AG10803 (cell line): ENCODE data around the gene TANK.
A peak's percentile ranks its signal among the peaks of the same experiment; 100 is the strongest.

Source experiments
- DNase-seq: peaks from one replicate; pipeline ENCODE4 v3.0.0; 2010; ENCODE audit warnings: low read depth
- H3K4me3 ChIP-seq: 2 replicates; pipeline ENCODE4 v1.5.1; 2011; ENCODE audit warnings: mild to moderate bottlenecking, low read length, control low read depth
- TF ChIP-seq, protein P1 (sequence below): conservative IDR thresholded peaks from 2 replicates; pipeline ENCODE4 v1.5.1; 2011; ENCODE audit warnings: mild to moderate bottlenecking, low read length, control low read depth, inconsistent platforms

Gene TANK

DNA sequence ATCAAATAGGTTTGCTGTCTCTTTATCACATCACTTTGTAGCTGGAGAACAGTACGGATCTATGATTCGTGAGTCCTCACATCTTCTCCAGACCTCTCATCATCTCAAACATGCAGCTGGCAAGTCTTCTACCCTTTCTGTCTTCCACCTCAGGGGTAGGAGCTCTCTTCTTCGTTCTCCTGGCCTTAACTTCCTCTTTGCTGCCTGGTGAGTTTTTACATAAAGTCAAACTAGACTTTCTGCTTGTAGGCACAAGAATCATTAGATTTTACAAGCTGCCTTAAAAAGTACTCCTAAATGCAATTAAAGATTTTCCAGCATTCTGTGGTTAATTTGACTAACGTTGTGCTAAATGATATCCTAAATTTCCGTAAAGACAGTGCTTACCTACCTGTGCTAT is 43.7 kb upstream of the TANK start:
- TF ChIP-seq, protein P1, sequence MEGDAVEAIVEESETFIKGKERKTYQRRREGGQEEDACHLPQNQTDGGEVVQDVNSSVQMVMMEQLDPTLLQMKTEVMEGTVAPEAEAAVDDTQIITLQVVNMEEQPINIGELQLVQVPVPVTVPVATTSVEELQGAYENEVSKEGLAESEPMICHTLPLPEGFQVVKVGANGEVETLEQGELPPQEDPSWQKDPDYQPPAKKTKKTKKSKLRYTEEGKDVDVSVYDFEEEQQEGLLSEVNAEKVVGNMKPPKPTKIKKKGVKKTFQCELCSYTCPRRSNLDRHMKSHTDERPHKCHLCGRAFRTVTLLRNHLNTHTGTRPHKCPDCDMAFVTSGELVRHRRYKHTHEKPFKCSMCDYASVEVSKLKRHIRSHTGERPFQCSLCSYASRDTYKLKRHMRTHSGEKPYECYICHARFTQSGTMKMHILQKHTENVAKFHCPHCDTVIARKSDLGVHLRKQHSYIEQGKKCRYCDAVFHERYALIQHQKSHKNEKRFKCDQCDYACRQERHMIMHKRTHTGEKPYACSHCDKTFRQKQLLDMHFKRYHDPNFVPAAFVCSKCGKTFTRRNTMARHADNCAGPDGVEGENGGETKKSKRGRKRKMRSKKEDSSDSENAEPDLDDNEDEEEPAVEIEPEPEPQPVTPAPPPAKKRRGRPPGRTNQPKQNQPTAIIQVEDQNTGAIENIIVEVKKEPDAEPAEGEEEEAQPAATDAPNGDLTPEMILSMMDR: no peak
- H3K4me3 ChIP-seq: no peak overlapping the region
- DNase-seq: no peak

DNA sequence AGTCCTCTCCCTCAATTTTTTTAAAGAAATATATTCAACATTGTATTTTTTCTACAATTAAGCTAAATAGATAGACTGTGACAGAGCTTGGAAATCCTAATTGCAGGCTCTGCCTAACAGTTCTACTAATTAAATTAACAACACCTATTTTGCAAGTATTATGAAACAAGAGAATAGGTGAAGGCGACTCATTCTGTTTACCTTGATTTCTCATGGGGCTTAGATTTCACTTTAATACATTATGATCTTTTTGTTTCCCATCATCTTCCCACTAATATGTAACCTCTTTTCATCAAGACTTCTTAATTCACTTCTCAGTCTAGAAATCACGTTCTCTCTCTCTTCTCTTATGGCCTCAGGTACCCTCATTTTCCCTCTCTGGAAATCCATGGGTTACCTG is 42.7 kb upstream of the TANK start:
- TF ChIP-seq, protein P1: no peak
- no peak for DNase-seq
- H3K4me3 ChIP-seq: no peak overlapping the region

DNA sequence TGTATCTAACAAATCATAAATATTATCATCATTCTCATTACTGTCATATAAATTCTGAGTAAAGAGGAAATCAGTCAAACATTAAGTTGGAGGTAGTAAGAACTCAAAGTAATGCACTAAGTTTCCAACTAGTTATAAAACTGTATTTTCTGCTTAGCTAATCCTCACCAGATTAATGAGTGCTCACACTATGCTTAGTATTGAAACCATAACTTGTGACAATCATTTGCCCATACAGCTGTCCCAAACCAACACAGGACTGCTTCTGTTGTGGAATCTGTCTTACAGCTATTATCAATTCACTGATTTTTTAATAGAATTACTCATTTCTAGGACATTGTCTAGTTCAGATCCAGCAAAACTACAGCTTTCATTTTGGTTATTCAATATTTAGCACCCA is 41.5 kb upstream of the TANK start:
- TF ChIP-seq, protein P1: no peak
- DNase-seq: no peak

DNA sequence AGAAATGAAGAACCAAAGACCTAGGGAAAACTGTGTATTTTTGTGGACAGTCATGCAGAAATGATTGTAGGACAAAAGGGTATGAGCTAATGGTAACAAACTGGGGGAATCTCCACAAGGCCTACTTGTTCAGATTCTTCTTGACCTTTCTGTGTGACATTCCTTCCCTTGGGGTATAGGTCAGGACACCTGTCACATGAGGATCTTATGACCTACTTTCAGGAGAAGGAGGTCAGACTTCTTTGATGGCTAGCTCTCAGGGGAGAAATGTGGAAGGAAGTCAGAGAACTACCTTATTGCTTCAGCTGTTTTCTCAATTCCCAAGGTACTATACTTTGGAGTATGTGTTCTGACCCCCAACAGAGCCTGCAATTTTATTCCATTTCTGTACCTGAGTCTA is 40.7 kb upstream of the TANK start:
- no peak overlapping the region for H3K4me3 ChIP-seq
- TF ChIP-seq, protein P1: no peak
- DNase-seq: no peak

More for the DNA sequence above, 41.5 kb upstream of the TANK start:
- H3K4me3 ChIP-seq: no peak overlapping the region

DNA sequence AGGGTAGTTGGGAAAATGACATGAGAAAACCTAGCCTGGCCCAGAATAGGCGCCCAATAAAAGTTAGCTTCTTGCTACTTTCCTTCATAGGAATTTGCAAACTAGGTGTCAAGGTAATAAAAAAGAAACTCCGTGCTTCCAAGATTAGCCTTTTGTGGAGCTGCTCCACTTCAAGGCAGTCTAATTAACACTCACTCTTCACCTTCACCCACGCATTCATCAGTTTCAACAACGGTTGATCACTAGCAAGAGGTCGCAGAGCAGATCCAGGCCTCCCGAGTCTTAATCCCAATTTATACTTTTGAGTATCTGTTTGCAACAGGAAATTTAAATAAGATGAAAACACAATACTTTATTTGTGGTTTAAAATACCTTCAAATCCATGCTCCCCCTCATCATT is 39.5 kb upstream of the TANK start:
- DNase-seq: no peak
- H3K4me3 ChIP-seq: no peak overlapping the region
- TF ChIP-seq, protein P1: no peak

DNA sequence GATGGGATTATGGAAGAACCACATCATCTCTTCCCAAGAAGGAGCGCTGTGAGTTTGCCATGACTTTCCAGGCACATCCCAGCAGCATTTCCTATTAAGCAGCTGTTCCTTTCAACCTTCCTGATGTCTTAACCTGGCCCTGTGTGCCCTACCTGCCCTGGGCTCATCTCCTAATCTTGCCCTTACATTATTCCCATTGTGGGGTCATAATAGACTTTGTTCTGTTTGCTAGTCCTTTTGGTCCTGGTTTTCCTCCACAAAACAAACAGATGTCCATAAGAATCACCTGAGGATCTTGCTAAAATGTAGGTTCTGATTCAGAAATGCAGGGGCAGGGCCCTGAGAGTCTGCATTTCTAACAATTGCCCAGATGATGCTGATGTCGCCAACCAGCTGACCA is 38.6 kb upstream of the TANK start:
- no peak for DNase-seq
- no peak overlapping the region for H3K4me3 ChIP-seq
- TF ChIP-seq, protein P1: no peak

DNA sequence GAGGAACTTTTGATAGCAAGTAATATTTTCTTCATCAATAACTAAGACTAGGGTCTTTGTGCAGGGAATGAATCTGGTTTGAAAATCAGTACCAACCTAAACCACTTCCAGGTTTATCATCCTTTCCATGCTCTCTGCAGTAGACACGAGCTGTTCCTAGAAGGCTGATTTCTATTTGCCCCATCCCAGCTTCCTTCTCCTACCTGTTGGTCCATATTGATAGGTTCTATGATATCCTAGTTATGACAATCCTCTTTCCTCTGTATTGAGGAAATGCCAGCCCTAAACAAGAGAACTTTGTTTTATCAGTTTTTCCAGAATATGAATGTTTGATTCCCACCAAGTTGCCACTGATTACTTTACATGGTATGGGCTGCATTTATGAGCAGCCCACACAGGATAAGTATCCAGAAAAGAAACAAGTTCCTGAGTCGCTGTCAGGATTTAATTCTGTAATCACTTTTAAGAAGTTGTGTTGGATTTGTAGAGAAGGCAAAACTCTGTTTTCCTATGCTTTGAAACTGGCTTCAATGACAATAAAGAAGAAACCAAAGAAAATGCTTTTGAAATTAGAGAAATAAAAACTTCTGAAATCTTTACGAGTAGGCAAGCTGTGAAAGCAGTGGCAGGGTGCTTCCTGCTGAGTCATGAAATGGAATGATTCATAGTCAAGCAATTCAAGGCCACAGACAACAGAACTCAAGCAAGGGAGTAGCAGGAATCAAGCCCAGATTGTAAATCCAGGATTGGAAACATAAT is 37.3 kb upstream of the TANK start:
- TF ChIP-seq, protein P1: no peak
- peak; percentile 94 for DNase-seq
- peak overlapping the region; percentile 34 for H3K4me3 ChIP-seq
